ENCODE data around the gene MCTP1.
"Not testable (repeated sequence)": the region's sequence is repeated elsewhere in the genome, so short reads cannot be mapped to it uniquely, and the experiment has no call there.

The MCTP1 gene

GRCh38 chr5:94884311-94884710 is 400.6 kb downstream of the MCTP1 start:
- DNase-seq (ENCODE audit: low read depth, low spot score) = peak; percentile 59

DNA sequence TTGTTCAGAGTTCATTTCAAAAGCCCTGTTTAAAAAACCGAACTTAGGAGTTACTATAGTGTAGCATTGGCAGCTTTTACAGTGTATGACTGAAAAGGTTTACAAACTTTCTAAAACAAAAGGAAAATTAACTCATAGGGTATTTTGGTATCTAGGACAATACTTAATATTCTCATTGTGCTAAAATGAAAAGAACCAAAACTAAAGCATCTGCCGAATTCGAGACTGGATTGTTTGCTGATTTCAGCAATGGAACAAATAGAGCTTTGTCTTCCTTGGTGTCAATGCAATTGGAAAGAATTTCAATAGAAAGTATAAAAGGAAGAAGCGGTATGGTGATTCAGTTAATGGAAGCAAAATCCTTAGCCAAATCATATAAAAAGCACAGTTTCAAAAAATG is 412.4 kb downstream of the MCTP1 start:
- DNase-seq (ENCODE audit: low read depth, low spot score) = no peak

- no peak for DNase-seq (ENCODE audit: low read depth, low spot score)
Observed at GRCh38 chr5:94870511-94871183, 414.2 kb downstream of the MCTP1 start.

DNA sequence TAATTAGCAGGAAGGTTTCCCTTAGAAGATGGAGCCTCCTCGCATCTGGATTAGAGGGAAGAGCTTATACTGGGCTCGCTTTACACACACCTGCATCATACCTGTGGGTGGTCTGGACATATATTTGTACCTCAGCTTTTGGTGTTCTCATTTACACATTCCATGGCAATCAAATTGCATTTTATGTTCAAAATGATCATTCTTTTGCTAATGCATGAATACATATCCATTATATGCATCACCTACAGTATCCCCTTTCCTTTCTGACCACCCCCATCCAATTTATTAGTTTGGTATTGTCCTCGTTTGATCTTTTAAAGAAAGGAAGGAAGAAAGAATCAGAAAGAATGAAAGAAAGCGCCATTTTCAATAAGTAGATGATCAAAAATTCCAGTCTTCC is 415.0 kb downstream of the MCTP1 start:
- no peak for DNase-seq (ENCODE audit: low read depth, low spot score)

DNA sequence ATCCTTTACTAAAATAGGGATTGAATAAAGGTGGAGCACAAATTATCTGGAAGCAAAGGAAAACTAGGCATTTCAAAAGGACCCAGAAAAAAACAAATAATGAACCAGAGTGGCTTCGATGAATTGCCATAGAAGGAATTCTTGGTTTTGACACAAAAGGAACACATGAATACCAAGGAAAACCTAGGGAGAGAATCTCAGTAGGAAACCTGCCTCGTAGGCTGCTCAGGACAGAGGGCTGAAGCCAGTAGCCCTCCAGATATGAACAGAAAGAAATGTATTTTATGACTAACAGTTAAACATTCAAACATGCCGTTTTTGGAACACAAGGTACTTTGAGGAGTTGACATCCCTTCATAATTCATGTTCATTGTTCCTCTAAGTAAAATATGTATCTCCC is 420.9 kb downstream of the MCTP1 start:
- no peak for DNase-seq (ENCODE audit: low read depth, low spot score)

DNA sequence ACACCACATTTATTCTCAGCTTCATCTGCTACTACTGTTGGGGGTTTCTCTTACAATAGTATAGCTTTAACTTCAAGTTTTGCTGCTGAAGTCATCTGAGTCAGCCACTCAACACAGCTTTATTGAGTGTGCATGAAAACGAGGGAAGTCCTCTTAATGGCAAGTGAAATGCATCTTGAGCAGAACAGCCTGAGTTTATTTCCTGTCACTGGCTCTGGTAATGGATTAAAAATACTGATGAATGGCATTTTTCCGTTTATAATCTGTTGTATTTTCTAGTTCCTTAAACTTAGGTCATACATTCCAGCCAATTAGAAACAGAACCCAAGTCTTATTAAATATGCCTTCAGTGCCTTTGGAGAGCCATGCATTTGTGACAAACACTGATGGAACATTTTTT is 427.8 kb downstream of the MCTP1 start:
- peak; percentile 3 for DNase-seq (ENCODE audit: low read depth, low spot score)

DNA sequence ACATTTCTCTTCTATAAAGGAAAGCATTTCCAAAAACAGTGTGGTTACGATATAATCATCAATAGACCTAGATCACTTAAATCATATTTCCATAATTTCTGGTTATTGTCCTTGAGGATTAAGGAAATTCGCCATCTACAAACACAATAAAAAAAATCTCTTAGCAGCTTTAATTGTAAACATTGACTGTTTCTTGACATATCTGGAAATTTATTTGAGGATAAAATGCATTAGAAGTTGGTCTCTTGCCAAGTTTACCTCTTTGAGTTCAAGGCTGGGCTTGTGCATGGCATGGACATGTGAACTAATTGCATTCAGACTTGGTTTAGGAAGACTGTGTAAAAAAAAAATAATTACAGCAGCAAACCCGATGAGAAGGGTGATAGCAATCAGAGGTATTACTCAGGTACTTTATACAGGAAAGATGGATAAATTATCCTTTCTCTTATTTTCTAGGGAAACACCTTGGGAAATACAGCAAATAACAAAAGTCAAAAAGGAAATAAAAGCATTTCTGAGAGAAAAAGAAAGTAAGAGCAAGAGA is 428.6 kb downstream of the MCTP1 start:
- DNase-seq (ENCODE audit: low read depth, low spot score) = no peak

DNA sequence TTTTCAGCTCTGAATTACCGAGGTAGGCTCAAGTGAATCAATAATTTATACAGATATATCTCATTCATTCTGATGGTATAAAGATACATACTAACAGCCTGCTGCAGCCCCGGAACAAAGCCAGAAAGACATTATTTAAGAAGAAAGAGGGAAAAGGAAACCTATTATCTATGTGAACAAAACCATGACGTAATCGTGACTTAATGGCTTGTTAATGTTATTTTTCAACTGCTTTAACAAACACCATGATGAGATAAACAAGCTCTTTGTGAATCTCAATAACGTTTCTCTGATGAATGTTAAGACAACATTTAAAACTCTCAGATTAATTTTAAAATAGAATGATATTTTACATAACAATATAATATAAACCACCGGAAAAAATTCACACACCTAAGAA is 429.4 kb downstream of the MCTP1 start:
- no peak for DNase-seq (ENCODE audit: low read depth, low spot score)

- DNase-seq (ENCODE audit: low read depth, low spot score) = no peak
Observed at GRCh38 chr5:94853120-94853519, 431.8 kb downstream of the MCTP1 start.

DNA sequence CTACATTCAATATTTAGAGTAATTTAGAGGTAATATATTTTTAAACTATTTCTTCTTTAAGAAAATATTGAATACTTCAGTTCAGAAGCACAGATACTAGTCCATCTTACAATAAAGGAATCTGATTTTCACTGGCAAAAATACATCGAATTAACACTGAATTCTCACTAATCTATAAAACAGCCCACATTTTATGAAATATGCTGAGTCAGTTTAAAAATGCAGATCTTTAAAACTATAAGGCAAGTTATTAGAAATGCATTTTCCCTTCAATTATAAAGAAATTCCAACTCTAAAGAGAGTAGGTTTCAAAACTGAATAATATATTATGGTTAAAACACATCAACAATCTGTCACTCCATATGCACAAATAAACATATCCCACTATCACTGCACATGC is 433.9 kb downstream of the MCTP1 start:
- DNase-seq (ENCODE audit: low read depth, low spot score) = no peak

DNA sequence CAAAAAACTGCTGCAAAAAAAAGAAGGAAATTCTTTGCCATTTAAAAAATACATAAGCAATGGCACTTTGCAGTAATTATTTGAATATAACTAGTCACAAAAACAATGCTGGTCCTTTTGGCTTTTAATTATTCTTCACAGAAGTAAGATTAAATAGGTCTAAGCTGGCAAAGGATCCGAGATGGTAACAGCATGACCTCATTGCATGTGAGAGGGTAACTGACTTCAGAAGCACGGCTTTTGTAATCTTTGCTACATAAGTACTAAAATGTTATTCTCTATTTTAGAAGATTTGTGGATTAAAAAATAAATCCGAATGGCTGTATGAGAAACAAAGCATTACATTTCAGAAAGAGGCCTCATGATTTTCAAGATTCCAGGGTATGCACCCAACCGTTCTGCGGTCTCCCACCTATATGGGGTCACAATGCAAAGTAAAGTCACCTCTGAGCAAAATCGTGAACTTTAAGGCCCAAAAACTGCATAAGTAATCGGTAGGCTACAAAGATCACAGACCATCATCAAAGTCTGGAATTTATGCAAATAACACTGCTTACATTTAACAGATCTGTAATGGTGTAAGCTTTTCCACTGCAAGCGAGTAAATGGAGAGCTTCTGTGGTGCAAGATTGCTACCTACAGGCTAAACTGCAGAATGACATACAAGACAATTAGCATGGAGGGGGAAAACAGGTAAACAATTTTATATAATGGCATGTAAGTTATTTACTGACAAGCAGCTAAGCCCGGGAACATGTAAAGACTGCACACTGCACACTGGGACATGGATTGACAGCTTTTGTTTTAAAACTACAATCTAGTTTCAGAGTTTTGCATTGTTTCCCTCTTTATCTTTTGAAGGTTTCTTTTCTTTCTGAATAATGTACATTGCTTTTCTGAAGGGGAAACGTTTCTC is 434.8 kb downstream of the MCTP1 start:
- DNase-seq (ENCODE audit: low read depth, low spot score) = peak; percentile 85

DNA sequence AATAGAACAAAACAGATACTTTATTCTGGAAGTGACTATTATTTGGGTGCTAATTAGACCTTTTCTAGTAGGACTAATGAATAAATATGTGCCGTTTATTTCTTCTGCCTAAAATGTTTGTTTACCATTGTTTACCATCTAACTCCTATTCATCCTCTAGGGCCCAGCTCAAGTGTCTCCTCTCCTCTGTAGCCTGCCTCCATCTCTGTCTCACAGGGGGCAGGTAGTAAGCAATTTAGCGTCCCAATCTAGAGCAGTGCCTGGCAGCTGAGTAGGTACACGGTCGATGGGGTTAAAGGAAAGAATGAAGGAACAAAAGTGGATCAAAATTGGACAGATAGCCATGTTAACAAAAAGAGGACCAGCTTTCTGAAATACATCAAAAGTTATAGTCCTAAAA is 435.6 kb downstream of the MCTP1 start:
- DNase-seq (ENCODE audit: low read depth, low spot score) = no peak

GRCh38 chr5:94847726-94848125 is 437.2 kb downstream of the MCTP1 start:
- DNase-seq (ENCODE audit: low read depth, low spot score) = no peak

GRCh38 chr5:94847019-94847418 is 437.9 kb downstream of the MCTP1 start:
- no peak for DNase-seq (ENCODE audit: low read depth, low spot score)

DNA sequence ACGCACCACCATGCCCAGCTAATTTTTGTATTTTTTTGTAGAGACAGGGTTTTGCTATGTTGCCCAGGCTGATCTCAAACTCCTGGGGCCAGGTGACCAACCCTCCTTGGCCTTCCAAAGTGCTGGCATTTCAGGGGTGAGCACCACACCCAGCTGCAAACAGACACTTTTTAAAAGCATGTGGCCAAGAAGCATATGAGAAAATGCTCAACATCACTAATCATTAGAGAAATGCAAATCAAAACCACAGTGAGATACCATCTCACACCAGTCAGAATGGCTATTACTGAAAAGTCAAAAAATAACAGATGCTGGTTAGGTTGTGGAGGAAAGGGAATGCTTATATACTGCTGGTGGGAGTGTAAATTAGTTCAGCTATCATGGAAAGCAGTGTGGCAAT is 439.2 kb downstream of the MCTP1 start:
- not testable (repeated sequence) for DNase-seq (ENCODE audit: low read depth, low spot score)

- DNase-seq (ENCODE audit: low read depth, low spot score) = no peak
Observed at GRCh38 chr5:94841598-94842322, 443.1 kb downstream of the MCTP1 start.

- DNase-seq (ENCODE audit: low read depth, low spot score) = no peak
Observed at GRCh38 chr5:94833851-94834250, 451.0 kb downstream of the MCTP1 start.

DNA sequence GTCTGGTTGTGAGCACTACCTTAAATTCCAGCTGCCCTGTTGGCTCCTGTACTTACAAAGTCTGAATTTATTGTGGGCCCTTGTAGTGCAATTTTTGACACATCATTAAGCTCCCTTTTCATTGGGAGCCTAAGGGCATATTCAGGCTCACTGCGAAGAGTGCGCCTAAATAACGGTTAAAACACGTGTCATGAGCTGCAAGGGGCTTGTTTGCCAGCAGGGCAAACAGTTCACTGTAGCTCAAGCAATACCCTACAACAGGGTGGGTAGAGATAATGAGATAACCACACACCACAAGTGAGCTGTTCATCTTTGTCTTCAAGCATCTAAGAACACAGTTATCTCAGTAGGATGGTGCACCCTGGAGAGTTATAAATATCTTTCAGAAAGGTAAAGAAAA is 452.2 kb downstream of the MCTP1 start:
- DNase-seq (ENCODE audit: low read depth, low spot score) = no peak

- DNase-seq (ENCODE audit: low read depth, low spot score) = no peak
Observed at GRCh38 chr5:94830520-94830919, 454.4 kb downstream of the MCTP1 start.

GRCh38 chr5:94828222-94828621 is 456.7 kb downstream of the MCTP1 start:
- not testable (repeated sequence) for DNase-seq (ENCODE audit: low read depth, low spot score)

DNA sequence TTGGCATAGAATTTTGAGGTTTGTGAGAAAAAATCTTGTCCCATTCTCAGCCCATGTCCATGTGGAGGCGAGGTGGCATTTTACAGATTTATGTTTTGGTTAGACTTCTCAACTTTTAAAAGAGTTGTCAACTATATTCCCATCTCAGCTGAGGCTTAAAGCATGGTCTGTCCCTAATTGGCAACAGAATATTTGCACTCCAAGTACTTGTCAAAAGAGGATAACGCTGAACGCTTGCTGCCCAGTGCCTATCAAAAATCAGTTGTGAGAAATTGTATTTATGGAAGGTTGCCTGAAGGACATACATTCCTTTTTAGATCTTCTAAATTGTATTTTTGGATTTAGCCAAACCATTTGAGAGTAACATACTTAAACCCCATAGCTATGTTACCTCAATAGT is 464.4 kb downstream of the MCTP1 start:
- no peak for DNase-seq (ENCODE audit: low read depth, low spot score)

- no peak for DNase-seq (ENCODE audit: low read depth, low spot score)
Observed at GRCh38 chr5:94818904-94819303, 466.0 kb downstream of the MCTP1 start.

Measured in astrocyte of the hippocampus (primary cell).